RWPE2 (cell line): ENCODE results near the gene PLRG1.

Source experiments
- ATAC-seq: fragments of 200-7000 bp; cut with Tn5 transposase; 3 replicates; pipeline ENCODE4 v1.9.1; 2021; ENCODE audit warnings: low read depth
- DNase-seq: peaks from one replicate; pipeline ENCODE4 v3.0.0-alpha.2; 2020; ENCODE audit warnings: low spot score
- H3K27ac ChIP-seq: fragments of 450-650 bp; 2 replicates; pipeline ENCODE4 v1.5.1; 2017; ENCODE audit warnings: mild to moderate bottlenecking; ENCODE audit not compliant: poor library complexity, severe bottlenecking
- H3K27me3 ChIP-seq: fragments of 250-450 bp; sonication (Bioruptor Pico); 2 replicates; pipeline ENCODE4 v1.5.1; 2021; ENCODE audit warnings: mild to moderate bottlenecking, moderate library complexity; ENCODE audit not compliant: insufficient read depth, poor library complexity, severe bottlenecking
- H3K36me3 ChIP-seq: fragments of 250-450 bp; sonication (Bioruptor Pico); 2 replicates; pipeline ENCODE4 v1.5.1; 2020; ENCODE audit warnings: low read depth, mild to moderate bottlenecking, moderate library complexity
- H3K4me1 ChIP-seq: fragments of 250-450 bp; sonication (Bioruptor Pico); 2 replicates; pipeline ENCODE4 v1.5.1; 2021; ENCODE audit warnings: mild to moderate bottlenecking, moderate library complexity; ENCODE audit not compliant: insufficient read depth, poor library complexity, severe bottlenecking
- H3K4me3 ChIP-seq: fragments of 250-450 bp; sonication (Bioruptor Pico); 2 replicates; pipeline ENCODE4 v1.5.1; 2021; ENCODE audit warnings: mild to moderate bottlenecking, moderate library complexity; ENCODE audit not compliant: severe bottlenecking
- H3K9me3 ChIP-seq: fragments of 250-450 bp; sonication (Bioruptor Pico); 2 replicates; pipeline ENCODE4 v1.5.1; 2021; ENCODE audit warnings: mild to moderate bottlenecking, moderate library complexity; ENCODE audit not compliant: severe bottlenecking
- TF ChIP-seq, protein P1 (sequence below): fragments of 450-650 bp; IDR thresholded peaks from one replicate; pipeline ENCODE4 v1.5.1; 2017; ENCODE audit warnings: mild to moderate bottlenecking, moderate library complexity; ENCODE audit not compliant: poor library complexity, severe bottlenecking

Gene PLRG1

DNA sequence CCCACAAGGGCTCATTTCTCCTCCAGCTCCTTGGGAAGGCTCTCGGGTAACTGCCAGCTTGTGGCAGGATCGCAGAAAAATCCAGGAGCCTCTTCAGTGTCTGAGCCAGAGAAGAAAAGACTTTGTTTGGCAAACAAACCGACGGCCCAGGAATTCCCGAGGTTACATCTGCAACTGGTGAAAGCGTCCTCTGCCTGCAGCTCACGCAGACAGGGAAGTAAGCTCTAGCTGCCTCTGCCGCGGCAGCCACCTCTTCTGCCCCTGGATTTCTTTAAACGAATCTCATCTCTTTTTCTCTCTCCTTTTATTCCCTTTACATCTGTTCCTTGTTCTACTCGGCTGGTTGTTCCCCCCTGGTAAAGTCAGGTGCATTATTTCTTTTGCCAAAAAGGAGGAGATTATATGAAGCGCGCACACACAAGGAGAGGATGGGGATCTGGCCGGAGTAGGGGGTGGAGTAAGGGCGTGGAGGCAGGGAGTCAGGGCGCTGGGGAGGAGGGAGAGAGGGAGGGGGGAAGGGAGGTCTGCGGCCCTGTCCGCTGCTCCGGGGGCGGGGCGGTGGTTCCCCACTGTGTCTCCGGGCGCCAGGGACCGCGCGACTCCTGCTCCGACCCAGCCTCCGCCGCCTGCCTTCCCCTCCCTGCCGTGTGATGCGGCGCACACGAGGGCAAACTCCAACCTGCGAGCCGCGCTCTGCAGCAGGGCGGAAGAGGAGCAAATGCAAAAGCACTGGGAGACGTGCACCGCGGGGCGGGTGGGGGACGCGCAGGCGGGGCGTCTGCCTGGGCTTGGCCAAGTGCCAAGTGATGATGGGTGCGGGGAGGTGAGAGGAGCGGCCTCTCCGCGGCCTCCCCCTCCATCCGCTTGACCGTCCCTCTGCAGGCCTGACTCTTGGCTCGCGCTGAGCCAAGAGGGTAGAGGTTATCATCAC, 58.6 kb downstream of the PLRG1 start, which contains the start of gene DCHS2:
TSS of gene DCHS2 (minus strand) at position 459 of the 931 bp plus-strand sequence. CDS start at position 15, 444 bp downstream.
- Histone ChIP-seq H3K27me3 (peaks cover 32% of the 10 kb centered on the region), H3K4me3 (peak within 1 kb of the TSS; percentile 10), H3K36me3 (no peaks in the 10 kb centered on the region), H3K27ac (no peak within 1 kb of the TSS), H3K9me3 (peaks cover 4% of the 10 kb centered on the region), H3K4me1 (no peaks in the 10 kb centered on the region)
- DNase-seq (peak; percentile 53), ATAC-seq (peak; percentile 68)
- TF ChIP-seq, protein P1, sequence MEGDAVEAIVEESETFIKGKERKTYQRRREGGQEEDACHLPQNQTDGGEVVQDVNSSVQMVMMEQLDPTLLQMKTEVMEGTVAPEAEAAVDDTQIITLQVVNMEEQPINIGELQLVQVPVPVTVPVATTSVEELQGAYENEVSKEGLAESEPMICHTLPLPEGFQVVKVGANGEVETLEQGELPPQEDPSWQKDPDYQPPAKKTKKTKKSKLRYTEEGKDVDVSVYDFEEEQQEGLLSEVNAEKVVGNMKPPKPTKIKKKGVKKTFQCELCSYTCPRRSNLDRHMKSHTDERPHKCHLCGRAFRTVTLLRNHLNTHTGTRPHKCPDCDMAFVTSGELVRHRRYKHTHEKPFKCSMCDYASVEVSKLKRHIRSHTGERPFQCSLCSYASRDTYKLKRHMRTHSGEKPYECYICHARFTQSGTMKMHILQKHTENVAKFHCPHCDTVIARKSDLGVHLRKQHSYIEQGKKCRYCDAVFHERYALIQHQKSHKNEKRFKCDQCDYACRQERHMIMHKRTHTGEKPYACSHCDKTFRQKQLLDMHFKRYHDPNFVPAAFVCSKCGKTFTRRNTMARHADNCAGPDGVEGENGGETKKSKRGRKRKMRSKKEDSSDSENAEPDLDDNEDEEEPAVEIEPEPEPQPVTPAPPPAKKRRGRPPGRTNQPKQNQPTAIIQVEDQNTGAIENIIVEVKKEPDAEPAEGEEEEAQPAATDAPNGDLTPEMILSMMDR = no peak

DNA sequence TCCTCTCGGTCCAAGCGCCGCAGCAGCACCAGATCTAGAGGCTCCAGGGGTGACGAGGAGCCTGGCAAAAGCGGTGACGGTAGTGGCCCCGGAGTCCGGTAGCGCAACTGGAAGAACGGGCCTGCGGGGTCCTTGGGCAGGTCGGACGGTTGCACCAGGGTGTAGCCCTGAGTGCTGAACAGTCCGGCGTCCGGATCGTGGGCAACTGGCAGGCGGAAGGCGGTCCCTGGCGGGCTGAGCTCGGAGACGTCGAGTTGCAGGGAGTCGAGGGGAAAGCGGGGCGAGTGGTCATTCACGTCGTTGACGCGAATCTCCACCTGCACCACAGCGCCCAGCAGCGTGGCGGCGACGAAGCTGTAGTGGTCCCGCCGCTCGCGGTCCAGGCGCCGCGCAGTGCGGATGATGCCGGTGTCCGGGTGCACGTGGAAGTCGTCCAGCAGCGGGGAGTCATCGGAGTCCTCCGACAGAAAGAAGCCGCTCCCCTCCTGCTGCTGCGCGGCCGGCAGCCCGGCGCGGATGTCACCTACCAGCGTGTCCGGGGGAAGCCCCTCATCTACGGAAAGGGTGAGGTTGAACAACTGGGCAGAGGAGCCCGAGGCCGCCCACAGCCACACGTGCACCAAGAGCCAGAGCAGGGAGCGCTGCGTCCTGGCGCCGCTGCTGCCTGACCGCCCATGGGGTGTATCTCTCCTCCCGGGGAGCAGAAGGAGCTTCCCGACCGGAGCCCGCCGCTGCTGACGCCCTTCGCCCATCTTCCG, 59.4 kb downstream of the PLRG1 start:
- ATAC-seq = peak; percentile 64
- H3K4me1 ChIP-seq = no peaks in the 10 kb centered on the region
- peak overlapping the region; percentile 10 for H3K4me3 ChIP-seq
- H3K27ac ChIP-seq = no peak overlapping the region
- DNase-seq = peak; percentile 54
- peaks cover 32% of the 10 kb centered on the region for H3K27me3 ChIP-seq
- peaks cover 4% of the 10 kb centered on the region for H3K9me3 ChIP-seq
- no peaks in the 10 kb centered on the region for H3K36me3 ChIP-seq
- TF ChIP-seq, protein P1 = no peak

- H3K27ac ChIP-seq = no peak overlapping the region
- no peaks in the 10 kb centered on the region for H3K36me3 ChIP-seq
- no peak overlapping the region for H3K4me3 ChIP-seq
- TF ChIP-seq, protein P1 = no peak
- H3K9me3 ChIP-seq = peaks cover 4% of the 10 kb centered on the region
- no peak for DNase-seq
- peaks cover 32% of the 10 kb centered on the region for H3K27me3 ChIP-seq
- no peaks in the 10 kb centered on the region for H3K4me1 ChIP-seq
- no peak; the same call in 2 of the 3 replicates for ATAC-seq
Measured at GRCh38 chr4:154490234-154490582, 60.0 kb downstream of the PLRG1 start.

- DNase-seq = peak; percentile 51
- H3K27ac ChIP-seq = no peak overlapping the region
- no peak overlapping the region for H3K4me3 ChIP-seq
- peaks cover 4% of the 10 kb centered on the region for H3K9me3 ChIP-seq
- H3K4me1 ChIP-seq = no peaks in the 10 kb centered on the region
- no peak for ATAC-seq
- H3K36me3 ChIP-seq = no peaks in the 10 kb centered on the region
- H3K27me3 ChIP-seq = peaks cover 32% of the 10 kb centered on the region
- TF ChIP-seq, protein P1 = no peak
Measured at GRCh38 chr4:154489558-154490233, 60.5 kb downstream of the PLRG1 start.
